GM21737 (cell line): ENCODE results near the gene SGK1.
"Not testable (repeated sequence)": the region's sequence is repeated elsewhere in the genome, so short reads cannot be mapped to it uniquely, and the experiment has no call there.

Experiments used
- ATAC-seq: cut with Tn5 transposase; IDR thresholded peaks from one replicate; pipeline ENCODE4 v1.9.1; 2021; ENCODE audit warnings: mild to moderate bottlenecking, moderate library complexity; ENCODE audit not compliant: unreplicated experiment

Gene SGK1

DNA sequence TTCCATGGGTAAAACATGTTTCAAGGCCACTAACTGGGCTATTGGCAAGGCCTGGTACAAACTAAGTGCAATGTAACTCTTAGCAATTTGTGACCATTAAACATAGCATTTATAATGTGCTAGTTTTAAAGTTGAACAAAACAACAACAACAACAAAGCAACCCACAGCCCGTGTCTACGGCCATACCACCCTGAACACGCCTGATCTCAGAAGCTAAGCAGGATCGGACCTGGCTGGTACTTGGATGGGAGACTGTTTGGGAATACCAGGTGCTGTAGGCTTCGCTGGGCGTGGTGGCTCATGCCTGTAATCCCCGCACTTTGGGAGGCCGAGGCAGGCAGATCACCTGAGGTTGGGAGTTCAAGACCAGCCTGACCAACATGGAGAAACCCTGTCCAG lies 61.0 kb downstream of the SGK1 start:
- ATAC-seq: no peak

DNA sequence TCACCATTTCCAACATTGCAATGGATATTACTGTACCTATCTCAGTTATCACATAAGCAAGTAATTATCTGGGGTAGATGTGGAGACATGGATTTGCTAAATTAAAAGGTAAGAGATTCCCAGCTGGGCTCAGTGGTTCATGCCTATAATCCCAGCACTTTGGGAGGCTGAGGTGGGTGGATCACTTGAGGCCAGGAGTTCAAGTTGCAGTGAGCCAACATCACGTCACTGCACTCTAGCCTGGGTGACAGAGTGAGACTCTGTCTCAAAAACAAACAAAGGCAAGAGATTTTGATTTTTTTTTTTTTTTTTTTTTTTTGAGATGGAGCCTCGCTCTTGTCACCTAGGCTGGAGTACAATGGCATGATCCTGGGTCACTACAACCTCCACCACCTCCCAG lies 62.6 kb downstream of the SGK1 start:
- ATAC-seq: not testable (repeated sequence)

DNA sequence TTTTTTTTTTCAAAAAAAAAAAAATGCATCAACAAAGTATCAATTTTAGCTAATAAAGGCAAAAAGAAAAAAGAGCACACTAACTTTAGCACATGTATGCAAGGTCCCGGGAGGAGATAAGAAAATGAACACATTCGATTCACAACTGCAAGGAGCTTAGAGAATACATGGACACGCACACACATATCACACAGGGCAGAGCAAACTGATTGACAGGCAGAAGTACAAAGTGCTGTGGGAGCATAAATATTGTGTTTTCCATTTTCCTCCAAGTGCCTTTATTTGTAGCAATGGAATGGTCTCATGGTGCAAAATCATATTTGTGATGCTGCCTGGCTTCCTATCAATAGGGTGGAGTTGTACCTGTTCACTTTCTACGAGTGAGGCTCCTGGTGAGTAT lies 63.8 kb downstream of the SGK1 start:
- no peak for ATAC-seq

DNA sequence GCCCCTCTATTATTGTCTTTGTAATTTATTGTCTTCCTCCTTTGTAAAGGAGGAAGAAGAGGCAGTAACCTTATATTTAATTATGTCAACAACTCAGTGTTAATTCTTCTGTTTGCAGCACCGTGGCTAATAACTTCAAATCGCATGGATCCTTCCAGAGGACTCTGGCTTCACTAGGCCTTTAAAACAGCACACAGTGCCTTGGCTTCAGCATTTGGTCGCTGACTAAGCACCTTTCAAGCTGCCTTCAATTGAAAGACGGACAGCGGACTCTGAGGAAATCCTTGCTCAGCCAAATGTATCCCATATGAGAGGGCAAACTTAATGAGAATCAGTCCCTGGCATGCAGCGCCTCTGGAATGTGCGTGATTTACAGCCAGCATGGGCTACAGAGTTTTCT lies 64.2 kb downstream of the SGK1 start:
- ATAC-seq: no peak

DNA sequence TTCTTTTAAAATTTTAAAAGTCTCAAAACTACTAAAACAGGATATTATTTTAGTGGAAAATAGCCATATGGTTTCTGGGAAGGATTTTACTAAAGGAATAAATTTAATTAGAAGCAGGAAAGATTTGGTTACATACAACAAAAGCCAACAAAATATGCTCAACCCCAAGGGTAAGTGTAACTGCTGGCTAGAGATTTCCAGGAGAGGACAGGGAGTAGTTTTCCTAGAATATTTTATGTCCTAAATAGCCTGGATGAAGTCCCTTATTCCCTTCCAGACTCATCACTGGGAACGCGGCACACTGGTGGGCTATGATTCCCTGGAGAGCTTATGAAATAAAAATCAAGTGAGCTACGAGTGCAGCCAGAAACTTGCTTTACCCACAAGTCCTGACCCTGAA lies 66.6 kb downstream of the SGK1 start:
- no peak for ATAC-seq

DNA sequence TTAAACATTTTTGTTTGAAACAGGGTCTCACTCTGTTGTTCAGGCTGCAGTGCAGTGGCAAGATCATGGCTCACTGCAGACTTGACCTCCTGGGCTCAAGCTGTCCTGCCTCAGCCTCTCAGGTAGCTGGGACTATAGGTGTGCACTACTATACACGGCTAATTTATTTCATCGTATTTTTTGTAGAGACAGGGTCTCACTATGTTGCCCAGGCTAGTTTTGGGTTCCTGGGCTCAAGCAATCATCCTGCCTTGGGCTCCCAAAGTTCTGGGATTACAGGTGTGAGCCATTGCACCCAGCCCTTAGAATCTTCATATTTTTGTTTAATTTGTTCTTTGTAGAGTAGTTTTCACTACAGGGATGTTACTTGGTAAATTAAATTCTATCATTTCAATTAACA lies 67.1 kb downstream of the SGK1 start:
- no peak for ATAC-seq

DNA sequence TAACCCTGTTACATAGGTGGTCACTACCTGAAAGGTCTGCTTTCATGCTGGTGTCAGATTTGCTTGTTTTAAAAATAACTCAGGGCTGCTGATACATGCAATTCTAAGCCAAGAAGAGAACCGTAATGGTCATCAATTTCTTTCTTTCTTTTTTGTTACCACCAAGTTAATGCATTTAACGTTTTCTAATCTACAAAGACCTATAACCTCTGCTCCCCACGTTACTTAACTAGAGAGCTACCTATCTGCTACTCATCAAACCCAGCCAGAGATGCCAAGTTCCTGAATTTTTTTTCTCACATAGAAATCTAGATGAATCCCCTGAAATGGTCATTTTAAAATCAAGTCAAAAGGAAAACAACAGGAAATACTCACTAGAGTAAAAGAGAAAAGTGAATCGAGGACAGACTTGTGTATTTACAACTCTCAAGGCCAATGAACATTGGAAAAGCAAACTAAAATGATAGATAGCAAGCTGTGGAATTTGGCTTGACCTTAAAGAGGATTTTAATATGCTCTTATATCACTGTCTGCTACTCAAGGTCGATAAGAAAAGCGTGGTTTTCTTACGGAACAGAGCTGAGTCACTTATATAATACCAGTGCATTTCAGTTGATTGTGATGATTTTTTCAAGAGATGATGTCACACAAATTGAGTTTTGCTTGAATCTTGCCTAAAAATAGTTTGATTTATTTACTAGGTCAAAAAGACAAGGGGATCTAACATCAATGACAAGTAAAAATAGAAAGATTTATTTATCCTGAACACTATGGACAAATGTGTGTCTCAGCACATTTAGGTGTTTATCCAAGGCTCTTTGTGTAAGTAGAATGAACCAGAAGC lies 67.9 kb downstream of the SGK1 start:
- no peak for ATAC-seq

DNA sequence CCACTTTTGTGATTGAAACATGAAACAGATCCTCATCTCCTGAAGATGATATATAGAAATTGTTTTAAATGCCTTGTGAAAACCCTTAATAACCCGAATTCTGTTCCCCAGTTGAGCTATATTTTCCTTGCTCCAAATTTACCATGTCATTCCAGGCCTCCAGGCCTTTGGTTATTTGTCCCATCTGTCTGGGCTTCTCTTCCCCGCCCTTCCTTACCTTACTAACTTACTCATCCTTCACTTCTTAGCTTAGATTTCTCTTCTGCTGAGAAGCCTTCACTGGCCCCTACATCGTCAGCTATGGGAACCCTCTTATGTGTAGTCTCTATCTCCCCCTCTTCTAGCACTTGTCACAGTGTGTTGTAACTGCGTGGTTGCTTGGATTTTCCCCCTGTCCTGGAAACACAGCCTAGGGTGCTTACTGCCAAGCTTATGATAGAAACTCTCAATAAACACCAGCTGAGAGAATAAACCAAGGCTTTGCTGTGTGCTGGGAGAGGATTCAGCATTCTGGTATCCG lies 68.6 kb downstream of the SGK1 start:
- no peak for ATAC-seq

DNA sequence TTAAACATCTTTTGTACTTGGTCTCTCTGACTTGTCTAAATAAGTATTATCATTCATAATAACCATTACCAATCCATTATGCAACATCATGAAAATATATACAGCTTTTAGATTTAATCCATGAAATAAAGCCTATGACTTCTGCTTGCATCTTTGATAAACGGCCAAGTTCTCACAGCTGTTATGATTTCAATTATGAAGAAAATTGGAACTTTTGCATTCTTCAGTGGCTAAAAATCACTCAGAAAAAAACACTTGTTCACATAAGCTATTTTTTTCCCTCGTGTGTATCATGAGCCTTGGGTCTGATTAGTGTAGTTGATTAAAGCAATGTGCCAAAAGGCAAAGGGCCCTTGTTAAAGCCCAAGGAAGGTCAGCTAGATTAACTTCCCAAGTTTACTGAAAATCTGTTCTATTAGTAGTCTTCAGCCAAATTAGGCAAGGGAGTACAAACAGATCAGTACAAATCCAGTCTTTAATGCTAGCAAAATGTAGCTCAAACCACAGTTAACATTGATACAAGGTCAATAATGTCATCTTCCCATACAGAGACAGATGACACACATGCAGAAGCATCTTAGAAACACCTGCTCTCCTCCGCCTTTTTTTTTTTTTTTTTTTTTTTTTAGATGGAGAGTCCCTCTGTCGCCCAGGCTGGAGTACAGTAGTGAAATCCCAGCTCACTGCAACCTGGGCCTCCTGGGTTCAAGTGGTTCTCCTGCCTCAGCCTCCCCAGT lies 69.9 kb downstream of the SGK1 start:
- no peak for ATAC-seq

DNA sequence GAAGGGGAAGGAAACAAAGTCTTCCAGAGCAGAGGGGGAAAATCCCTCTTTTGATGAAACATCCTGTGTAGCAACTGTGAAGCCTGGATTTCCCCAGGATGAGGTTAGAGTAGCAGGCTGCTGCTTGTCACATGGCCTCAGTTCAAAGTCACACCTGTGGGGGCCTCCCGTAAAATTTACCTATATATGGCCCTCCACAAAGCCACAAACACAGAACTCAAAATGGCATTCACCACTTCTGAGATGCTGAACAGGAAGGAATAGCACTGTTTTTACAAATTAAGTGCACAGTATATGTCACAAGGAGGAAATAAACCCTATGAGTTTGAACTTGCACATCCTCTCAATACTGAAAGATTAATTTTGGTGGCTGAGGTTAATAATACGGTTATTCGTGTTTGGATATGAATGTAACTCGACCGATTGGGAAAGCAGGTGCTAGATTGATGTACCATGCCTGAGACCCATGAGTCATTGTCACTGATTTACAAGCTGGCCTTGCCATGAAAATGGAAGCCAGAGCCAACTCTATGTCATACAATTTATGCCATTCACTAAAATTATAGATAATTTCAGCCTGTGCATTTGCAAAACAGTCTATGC lies 70.6 kb downstream of the SGK1 start:
- ATAC-seq: peak; percentile 93

DNA sequence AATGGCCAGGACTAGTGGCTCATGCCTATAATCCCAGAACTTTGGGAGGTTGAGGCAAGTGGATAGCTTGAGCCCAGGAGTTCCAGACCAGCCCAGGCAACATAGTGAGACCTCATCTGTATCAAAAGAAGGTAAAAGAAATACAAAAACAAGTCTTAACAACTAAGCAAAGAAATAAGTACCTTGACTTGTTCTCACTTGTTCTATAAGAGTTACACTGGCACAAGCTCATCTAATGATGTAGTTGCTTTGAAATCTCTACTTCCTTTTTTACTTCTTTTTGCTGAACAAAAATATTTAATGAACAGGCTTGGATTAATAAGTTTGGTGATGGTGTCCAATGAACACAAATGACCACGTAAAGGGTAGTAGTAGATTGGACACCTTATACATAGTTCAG lies 72.2 kb downstream of the SGK1 start:
- ATAC-seq: no peak

DNA sequence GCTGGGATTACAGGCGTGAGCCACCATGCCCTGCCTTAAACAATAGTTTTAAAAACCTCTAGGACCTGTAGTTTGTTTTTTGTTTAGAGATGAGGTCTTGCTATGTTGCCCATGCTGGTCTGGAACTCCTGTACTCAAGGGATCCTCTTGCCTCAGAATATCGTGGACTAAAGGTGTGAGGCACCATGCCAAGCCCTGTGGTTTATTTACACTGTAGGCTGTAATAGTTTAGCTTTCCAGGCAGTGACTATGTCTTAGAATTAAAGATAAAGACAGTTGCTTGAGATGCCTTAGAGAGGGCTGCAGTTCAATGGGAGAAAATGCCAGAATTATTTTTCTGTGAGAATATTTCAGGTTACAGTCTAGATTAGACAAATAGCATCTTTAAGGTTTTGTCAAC lies 72.9 kb downstream of the SGK1 start:
- ATAC-seq: no peak

DNA sequence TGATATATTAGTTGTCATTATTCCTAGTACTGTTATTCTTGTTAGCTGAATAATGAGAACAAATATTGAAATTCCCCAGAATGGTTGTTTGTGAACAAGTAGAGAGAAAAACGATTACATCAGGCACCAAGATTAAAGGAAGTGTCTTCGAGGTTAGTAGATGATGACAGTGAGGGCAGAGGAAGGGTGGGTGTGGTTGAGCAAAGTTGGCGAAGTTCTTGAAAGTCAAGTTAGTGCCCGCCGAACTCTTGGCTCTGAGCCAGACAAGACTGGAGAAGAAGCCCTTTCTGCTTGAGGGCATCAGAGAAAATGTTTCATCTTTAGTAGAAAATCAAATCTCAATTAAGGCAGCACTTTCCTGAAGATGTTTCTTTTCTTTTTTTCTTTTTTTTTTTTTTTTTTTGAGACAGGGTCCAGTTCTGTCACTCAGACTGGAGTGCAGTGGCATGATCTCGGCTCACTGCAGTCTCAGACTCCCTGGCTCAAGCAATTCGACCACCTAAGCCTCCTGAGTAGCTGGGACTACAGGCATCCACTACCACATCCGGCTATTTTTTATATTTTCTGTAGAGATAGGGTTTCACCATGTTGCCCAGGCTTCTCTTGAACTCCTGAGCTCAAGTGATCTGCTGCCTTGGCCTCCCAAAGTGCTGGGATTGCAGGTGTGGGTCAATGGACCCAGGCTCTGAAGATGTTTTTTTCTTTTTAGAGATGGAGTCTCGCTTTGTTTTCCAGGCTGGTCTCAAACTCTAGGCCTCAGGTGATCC lies 77.1 kb downstream of the SGK1 start:
- no peak for ATAC-seq

DNA sequence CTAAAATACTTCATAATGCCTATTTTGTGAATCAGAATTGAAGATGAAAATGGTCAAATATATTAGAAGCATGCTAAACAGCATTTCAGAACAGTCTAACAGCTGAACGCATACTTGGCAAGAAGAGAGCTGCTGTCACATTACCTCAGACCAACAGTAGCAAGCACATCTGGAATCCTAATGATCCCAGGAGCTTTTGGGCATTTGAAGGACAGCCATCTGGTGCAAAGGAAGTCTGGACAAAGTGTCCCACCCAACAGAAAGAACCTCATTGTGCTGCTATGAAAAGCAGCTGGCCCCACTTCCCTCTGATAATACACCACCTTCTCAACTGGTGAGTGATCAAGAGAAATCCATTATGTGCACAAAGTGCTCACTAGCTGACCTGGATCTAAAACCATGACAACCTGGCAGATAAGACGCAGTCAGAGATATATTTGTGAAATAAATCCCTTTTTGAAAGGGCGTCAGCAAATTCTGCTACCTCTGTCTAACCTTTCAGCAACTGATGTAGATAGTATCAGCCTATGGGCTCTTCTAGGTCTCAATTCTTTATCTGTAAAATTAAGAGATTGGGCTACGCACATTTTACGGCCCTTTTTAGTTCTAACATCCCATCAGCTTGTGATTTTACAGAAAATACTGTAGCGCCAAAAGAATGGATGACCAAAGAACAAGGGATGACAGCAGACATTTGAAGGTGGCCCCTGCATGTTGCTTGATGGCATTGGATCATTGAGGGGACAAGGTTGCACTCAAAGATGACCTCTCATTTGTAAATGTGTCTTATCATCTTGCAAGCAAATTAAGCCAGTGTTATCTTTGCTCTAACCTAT lies 78.7 kb downstream of the SGK1 start:
- no peak for ATAC-seq

DNA sequence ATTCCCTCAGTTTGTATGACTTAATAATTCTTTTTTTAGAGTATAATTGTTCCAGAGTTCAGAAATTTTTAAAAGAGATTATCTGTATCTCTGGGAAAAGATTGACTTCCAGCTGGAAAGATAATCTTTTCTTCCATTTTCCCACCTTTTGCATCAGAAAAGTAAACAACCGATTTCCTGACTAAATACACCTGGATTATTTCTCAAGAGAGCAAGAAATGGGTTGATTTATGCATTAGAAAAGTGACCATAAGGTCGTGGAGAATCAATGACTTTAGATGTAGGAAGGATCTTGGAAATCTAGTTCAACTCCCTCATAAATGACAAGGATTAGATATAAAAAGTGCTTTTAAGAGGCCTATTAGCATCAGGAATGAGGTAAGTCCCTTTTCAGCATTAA lies 79.9 kb downstream of the SGK1 start:
- no peak for ATAC-seq

DNA sequence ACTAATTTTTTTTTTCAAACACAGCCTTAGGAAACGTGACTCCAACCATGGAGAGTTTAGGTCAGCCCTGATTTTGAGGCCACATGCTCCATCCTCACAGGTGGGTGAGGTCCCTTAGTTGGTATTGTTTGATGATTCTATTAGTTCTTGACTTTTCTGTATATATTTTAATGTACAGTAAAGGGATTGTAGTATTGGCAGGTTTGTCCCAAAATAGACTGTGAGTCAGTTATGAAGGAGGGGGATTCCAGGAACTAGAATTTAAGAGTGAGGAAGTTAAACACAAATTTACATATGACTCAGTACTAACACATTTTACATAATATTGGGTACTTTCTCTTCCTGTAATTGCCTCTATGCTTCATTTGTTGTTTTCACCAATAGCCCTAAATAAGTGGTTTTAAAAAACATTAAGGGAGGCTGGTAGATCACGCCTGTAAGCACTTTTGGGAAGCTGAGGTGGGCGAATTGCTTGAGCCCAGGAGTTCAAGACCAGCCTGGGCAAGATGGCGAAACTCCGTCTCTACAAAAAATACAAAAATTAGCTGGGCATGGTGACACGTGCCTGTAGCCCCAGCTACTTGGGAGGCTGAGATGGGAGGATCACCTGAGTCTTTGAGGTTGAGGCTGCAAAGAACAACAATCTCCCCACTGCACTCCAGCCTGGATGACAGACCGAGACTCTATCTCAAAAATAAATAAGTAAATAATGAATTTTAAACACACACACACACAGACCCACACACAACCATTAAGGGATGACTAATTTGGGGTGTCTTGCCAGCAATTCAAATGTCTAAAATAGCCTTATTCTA lies 81.8 kb downstream of the SGK1 start:
- ATAC-seq: peak; percentile 92

DNA sequence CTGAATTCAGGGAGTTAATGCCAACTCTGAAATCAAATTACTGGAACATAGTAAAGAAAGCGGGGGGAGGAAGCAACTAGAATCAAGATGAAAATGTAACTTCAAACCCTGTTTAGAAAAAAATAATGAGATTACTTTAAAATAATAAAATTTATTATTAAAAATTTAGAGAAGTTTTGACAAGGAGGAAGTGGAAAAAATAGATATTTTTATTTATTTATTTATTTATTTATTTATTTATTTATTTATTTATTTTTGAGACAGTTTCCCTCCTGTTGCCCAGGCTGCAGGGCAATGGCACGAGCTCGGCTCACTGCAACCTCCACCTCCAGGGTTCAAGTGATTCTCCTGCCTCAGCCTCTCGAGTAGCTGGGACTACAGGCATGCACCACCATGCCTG lies 82.6 kb downstream of the SGK1 start:
- not testable (repeated sequence) for ATAC-seq

DNA sequence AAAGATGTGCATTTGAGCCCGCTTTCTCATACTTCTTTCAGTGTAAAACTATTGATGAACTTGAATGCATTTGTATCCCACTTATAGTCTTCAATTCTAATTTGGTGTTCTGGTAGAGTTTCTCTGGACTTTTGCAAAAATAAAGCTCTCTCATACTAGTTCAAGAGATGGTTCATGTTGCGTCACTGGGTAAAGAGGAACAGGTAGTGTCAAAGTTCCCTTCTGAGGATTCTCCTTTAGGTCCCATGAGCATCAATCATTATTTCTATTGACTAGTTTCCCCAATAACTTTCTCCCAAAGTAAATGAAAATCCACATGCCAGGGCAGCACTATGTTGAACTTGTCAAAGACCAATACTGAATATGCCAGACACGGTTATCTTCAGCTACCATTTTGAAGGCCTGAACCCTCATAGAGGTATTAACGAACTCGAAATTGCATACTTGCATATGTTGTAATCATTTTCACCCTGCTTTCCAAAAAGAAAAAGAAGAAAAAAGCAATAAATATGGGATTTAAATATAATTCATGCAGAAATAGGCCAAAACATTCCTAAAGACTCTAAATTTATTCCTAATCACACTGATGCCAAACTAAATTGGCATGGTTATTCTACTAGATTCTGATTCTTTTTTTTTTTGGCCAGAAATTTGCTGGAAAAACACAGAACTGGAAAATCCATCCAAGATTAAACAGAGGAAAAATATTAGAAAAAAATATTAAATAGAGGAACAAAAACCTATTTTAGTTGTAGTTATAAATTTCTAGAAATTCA lies 84.5 kb downstream of the SGK1 start:
- no peak for ATAC-seq

DNA sequence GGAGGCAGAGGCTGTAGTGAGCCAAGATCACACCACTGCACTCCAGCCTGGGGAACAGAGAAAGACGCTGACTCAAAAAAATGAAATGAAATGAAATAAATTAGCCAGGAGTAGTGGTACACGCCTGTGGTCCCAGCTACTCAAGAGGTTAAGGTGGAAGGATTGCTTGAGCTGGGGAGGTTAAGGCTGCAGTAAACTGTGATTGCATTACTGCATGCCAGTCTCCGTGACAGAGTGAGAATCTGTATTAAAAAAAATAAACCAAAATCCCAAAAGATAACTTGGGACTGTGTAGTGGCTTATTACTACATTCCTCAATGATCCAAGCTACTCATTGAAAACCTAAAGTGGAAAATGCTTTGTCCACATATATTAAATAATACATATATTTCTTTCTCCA lies 87.0 kb downstream of the SGK1 start:
- ATAC-seq: no peak
